Bone marrow (tissue), 2 donors: ENCODE measurements around the gene STRA6.

Experiments
- DNase-seq, 2 donors: peaks; one replicate each; lab custom pipeline; 2025; lab: John Stamatoyannopoulos, UW

STRA6 gene

GRCh38 chr15:74207652-74208440 lies 5.3 kb upstream of the STRA6 start:
- no peak for DNase-seq

DNA sequence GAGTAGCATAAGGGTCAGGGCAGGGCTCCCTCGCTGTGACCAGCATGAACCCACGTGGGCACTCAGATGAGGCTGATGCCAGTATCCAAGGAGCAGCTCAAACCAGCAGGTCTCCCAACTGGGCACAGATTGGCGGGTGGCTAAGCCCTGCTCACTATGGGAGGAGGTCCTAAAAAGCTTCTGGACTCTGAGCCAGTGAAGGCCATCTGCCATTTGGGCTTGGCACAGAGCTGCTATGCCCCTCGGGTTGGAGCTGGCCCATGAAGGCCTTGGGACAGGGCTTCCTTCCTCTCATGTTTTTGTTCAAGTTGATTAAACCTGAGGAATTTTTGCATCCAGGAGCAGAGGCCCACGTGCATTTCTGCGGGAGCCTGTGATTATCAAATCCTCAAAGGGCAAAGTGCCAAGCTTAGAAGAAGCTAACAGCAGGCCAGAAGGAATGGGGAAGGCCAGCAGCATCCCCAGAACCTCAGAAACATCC lies 4.3 kb upstream of the STRA6 start:
- no peak for DNase-seq

DNA sequence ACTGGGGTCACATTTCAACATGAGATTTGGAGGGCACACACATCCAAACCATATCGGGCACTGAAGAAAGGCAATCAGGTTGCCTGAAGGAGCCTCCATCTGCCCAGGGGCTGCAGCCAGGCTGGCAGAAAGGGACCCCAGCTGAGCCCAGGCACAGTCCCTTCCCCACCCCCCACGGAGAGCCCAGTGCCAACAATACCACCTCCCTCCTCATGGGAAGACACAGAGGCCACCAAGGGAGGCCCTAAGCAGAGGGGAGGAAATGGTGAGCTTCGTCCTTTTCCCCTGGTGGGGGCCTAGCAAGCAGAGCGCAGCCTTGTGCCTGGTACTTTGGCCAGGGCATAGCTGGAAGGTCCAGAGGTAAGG lies 3.0 kb upstream of the STRA6 start:
- no peak for DNase-seq

DNA sequence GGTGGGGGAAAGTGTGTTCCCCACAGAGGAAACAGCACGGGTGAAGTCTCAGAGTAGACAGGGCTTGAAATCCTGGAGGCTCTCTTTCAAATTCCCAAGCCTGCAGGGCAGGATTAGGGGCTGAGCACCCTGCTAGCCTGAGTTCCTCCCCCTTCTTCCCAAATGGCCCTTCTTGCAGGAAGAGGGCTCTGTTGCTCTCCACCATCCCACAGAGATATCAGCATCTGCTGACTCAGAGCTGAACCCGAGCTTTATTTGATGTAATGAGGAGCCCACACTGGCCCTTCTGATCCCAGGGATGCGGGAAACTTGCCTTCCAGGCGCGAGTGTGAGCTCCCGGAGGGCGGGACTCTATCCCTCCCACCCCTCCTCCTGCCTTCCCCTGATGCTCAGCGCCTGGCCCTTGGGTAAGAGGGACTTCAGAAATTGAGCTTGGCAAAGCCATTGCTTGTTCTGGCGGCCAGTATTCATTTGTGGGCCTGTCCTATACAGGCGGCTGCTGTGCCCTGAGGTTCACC lies 1.4 kb upstream of the STRA6 start:
- no peak for DNase-seq

GRCh38 chr15:74201710-74202420 lies 722 bp downstream of the STRA6 start:
- DNase-seq: no peak

GRCh38 chr15:74200871-74201419 lies 1.6 kb downstream of the STRA6 start:
- DNase-seq: no peak

GRCh38 chr15:74200412-74200815 lies 2.2 kb downstream of the STRA6 start:
- no peak for DNase-seq

DNA sequence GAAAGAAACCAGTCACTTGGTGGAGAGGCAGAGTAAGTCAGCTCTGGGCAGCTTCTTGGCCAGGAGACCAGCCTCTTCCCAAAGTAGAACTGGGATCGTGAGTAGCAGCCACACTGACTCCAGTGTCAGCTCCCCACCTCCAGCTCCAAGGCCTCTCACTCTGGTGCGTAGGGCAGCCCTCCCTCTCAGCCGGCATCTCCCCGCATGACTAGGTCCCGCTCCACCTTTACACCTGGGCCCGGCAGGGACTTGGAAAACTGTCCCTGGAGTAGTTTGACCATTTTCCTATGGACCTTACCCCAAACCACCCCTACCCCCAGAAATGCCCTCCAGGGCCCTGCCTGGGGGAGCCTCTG lies 3.3 kb downstream of the STRA6 start:
- DNase-seq: no peak

- DNase-seq: no peak
Measured at GRCh38 chr15:74197176-74197965, 5.2 kb downstream of the STRA6 start.

GRCh38 chr15:74196175-74196574 lies 6.4 kb downstream of the STRA6 start:
- DNase-seq: no peak

GRCh38 chr15:74194572-74195559 lies 7.7 kb downstream of the STRA6 start:
- DNase-seq: no peak

- DNase-seq: no peak
Measured at GRCh38 chr15:74193905-74194304, 8.7 kb downstream of the STRA6 start.

DNA sequence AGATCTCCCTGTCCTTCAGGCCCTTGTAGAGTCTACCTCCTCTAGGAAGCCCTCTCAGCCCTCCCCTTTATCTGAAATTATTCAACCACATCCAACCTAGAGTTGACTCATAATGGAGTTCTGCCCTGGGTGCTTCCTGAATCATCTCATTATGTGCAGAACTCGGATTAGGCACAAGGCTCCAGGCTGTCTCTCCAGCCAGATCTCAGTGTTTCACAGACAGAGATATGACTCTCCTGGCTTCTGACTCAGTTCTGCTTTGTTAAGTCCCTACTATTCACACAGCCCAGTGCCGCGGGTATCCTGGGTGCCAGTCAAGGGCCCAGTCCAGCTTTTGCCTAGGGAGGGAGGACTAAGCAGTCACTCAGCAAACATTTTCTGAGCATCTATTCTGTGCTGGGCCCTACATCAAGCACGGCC lies 9.3 kb downstream of the STRA6 start:
- no peak for DNase-seq

- DNase-seq: no peak
Measured at GRCh38 chr15:74192751-74193150, 9.8 kb downstream of the STRA6 start.

- DNase-seq: no peak
Measured at GRCh38 chr15:74191798-74192197, 10.8 kb downstream of the STRA6 start.

DNA sequence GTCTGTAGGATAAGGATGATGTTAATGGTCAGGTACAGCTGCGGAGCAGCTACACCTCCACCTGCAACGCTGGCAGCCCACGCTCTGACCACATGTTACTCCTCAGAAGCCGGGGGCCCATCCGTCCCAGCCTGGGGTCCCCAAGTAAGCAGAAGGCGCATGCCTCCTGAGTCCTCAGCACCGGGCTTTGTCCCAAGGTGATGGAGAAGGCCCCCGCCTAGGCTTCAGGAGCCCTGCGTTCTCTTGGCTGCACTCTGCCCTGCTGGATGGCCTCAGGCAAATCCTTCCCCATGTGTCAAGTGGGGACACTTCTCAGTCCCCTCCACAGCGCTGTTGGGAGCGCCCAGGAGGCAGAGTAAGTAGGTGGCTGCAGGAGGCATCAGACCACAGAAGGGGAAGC lies 14.4 kb downstream of the STRA6 start:
- DNase-seq: no peak

DNA sequence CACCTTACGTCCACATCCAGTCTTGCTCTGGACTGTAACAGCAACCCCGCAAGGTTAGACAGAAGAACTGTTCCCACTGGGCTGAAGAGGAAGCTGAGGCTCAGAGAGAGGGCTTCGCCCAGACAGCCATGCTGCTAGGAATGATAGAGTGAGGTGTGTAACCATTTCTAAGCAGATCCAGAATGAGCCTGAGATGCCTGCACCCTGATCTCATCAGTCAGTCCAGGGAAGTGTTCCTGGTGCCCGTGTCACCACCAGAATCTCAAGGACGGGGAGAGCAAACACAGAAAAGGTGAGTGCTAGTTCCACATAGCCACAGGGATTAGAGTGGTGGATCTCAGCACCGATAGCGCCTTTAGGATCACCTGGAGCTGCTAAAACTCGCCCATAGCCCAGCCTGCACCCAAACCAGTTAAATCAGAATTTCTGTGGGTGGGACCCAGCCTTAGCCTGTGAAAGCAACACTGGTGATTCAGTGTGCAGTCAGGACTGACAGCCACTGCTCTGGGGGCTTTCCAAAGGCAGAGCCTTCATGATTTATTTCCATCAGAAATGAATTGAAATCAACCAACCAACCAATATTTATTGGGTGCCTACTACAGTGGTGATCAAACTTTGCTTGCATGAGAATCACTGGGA lies 16.8 kb downstream of the STRA6 start:
- DNase-seq: no peak

- DNase-seq: no peak
Measured at GRCh38 chr15:74184582-74185091, 17.9 kb downstream of the STRA6 start.

DNA sequence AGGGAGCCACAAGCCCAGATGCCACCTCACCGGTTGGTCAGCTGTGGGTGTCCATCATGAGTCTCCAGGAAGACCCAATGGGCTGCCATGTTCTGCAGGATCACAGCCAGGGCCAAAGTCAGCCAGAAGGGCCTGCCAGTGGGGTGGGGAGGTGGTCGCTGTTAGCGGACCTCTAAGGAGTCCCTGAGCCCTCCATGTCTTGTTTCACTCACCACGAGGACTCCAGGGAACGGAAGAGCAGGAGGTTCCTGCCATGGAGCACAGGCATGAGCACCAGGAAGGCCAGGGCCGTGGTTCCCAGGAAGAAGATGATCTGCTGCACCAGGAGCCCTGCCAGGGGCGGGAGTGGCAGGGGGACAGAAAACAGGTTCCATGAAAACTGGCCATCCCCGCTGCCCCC lies 20.5 kb downstream of the STRA6 start:
- DNase-seq: no peak

- DNase-seq: no peak
Measured at GRCh38 chr15:74180881-74181602, 21.5 kb downstream of the STRA6 start.
